BLaER1 treated with 17β-estradiol and CSF1 and Interleukin-3, amounts not matched to agents 10 nM and 100 nM (cell line): ENCODE data around the gene UBL4B.

Experiments
- H3K27ac ChIP-seq, 11 experiments: shearing (Covaris generic); formaldehyde crosslinking; 2 replicates each; pipeline ENCODE4 v1.8.1; 2022
- H3K27me3 ChIP-seq, 11 experiments: shearing (Covaris generic); formaldehyde crosslinking; 2 replicates each; pipeline ENCODE4 v1.8.1; 2022
- H3K36me3 ChIP-seq, 11 experiments: shearing (Covaris generic); formaldehyde crosslinking; 2 replicates each; pipeline ENCODE4 v1.8.1; 2022
- H3K4me1 ChIP-seq, 10 experiments: shearing (Covaris generic); formaldehyde crosslinking; 2 replicates each; pipeline ENCODE4 v1.8.1; 2022
- H3K4me2 ChIP-seq, 11 experiments: shearing (Covaris generic); formaldehyde crosslinking; 2 replicates each; pipeline ENCODE4 v1.8.1; 2022
- H3K4me3 ChIP-seq, 10 experiments: shearing (Covaris generic); formaldehyde crosslinking; 2 replicates each; pipeline ENCODE4 v1.8.1; 2022
- H3K9ac ChIP-seq, 11 experiments: shearing (Covaris generic); formaldehyde crosslinking; 2 replicates each; pipeline ENCODE4 v1.8.1; 2022
- H3K9me3 ChIP-seq, 11 experiments: shearing (Covaris generic); formaldehyde crosslinking; replicated peaks in 1 of 11; 2 replicates each; pipeline ENCODE4 v1.8.1; 2022
- H4K20me1 ChIP-seq, 11 experiments: shearing (Covaris generic); formaldehyde crosslinking; 2 replicates each; pipeline ENCODE4 v1.8.1; 2022
- Cebpa-rat ChIP-seq, 11 experiments: shearing (Covaris generic); IDR thresholded peaks; 2 replicates each; pipeline ENCODE4 v1.8.1; 2022

The UBL4B gene

DNA sequence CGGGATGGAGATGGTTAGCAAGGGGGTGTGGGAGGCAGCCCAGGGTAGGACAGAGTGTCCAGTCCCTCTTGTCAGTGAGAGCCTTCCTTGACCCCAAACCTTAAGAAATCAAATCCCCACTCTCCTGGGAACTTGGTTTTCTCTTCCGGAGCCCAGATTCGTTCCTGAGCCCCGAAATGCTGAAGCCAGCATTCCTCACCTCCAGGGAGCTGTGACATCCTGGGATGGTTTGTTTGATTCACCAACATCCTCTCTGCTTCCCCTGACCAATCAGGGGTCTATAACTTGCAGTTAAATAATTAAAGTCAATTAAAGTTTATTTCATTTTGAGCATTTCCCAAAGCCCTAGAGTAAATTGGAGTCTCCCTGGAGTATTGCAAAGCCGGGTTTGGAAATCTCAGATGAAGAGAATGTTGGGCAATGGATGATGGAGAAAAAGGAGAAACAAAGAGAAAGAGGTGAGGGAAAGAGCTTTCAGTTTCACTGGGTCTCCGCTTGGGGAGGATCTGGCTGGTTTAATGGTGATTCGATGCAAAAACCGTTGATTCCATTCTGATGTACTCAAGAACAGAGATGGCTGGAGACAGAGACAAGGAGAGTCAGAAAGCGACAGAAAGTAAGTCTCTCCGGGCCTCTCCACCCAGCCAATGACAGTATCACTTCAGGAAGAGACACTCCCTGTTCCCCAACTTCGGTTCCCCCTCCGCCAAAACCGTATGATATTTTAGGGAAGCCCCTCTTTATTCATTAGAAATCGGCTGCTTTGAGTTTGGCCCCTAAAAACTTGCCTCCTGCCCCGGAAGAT is 29.0 kb upstream of the UBL4B start:
- peak overlapping the region in 2 of 11 experiments; percentile 19 to 23; a peak in 2 of 22 replicates for H3K27ac ChIP-seq
- H3K36me3 ChIP-seq = no peaks in the 10 kb centered on the region
- peaks cover 0 to 26% (median 9%) of the 10 kb centered on the region in 11 experiments; a peak in 13 of 22 replicates for H4K20me1 ChIP-seq
- peak overlapping the region; percentile 89 to 99 (median 97) for H3K4me2 ChIP-seq
- H3K4me3 ChIP-seq = peak overlapping the region; percentile 51 to 71 (median 60)
- peaks cover 69 to 82% (median 73%) of the 10 kb centered on the region in 11 experiments for H3K27me3 ChIP-seq
- no peaks in the 10 kb centered on the region for H3K9me3 ChIP-seq
- H3K9ac ChIP-seq = peak overlapping the region in 9 of 11 experiments; percentile 32 to 69 (median 61); a peak in 10 of 22 replicates
- peak in 2 of 11 experiments; percentile 18 to 57; a peak in 2 of 22 replicates for TF ChIP-seq Cebpa-rat (IDR thresholded peaks at IDR 0.05)
- H3K4me1 ChIP-seq = peaks cover 15 to 27% (median 22%) of the 10 kb centered on the region in 10 experiments

DNA sequence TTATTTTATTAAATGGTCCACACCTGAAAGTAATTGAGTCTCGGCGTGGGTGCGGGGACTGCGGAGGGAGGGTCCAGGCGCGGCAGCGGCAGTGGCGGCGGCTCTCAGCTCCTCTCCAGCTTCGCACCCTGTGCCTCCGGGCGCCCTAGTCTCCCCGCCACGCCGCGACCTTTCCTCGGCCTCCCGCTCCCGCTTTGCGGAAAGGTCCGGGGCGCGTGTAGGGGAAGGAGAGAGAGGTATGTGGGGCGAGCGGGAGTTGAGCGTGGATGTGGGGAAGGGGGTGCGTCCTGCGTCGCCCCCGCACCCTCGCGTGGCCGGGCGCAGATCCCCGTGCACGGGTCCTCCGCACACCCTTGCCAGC is 28.4 kb upstream of the UBL4B start:
- H3K4me2 ChIP-seq = peak overlapping the region; percentile 89 to 99 (median 97)
- H3K9me3 ChIP-seq = no peaks in the 10 kb centered on the region
- H3K36me3 ChIP-seq = no peaks in the 10 kb centered on the region
- peaks cover 0 to 26% (median 9%) of the 10 kb centered on the region in 11 experiments; a peak in 13 of 22 replicates for H4K20me1 ChIP-seq
- no peak for TF ChIP-seq Cebpa-rat (IDR thresholded peaks at IDR 0.05)
- H3K27ac ChIP-seq = peak overlapping the region in 2 of 11 experiments; percentile 19 to 23; a peak in 3 of 22 replicates
- H3K4me3 ChIP-seq = peak overlapping the region; percentile 51 to 71 (median 60)
- H3K4me1 ChIP-seq = peaks cover 20 to 33% (median 27%) of the 10 kb centered on the region in 10 experiments
- peaks cover 69 to 79% (median 73%) of the 10 kb centered on the region in 11 experiments for H3K27me3 ChIP-seq
- peak overlapping the region; percentile 32 to 69 (median 55); a peak in 15 of 22 replicates for H3K9ac ChIP-seq

DNA sequence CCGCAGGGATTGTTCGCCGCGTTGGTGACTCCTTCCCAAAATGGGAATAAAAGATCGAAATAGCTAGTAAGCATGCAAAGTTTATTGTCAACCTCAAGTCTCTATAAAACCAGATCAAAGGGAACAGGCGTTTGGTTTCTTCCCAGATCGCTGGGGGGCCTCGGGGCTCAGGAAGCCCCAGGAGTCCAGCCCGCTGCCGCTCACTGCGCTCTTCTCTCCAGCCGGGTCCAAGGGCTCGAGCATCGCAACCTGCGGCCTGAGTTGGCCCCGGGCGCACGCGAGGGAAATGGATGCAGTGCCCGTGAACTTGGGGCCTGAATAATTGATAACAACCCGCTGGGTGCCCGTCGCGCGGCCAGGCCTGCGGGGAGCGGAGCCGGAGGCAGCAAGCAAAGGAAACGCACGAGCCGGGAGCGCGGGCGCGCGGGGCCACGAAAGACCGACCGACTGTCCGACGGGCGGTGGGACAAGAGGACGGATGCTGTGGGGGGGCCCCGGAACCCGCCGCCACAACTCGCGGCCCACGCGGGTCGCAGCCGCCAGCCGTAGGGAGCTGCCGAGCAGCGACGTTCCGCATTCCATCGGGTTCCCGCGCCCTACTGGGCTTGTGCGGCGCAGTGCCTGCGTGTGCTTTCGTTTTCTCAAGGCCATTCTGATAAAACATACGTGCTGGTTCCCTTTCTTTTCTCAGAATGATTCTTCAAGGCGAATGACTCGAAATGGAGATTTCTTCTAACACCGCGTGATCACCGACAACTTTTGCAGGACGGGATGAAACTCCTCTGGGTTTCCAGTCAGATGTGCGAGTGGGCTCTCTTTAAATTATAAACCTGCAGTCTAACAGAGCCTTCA is 27.8 kb upstream of the UBL4B start:
- peak overlapping the region; percentile 32 to 69 (median 55); a peak in 20 of 22 replicates for H3K9ac ChIP-seq
- no peak for TF ChIP-seq Cebpa-rat (IDR thresholded peaks at IDR 0.05)
- H3K9me3 ChIP-seq = no peaks in the 10 kb centered on the region
- peak overlapping the region; percentile 51 to 71 (median 60) for H3K4me3 ChIP-seq
- H3K36me3 ChIP-seq = no peaks in the 10 kb centered on the region
- H3K27me3 ChIP-seq = peaks cover 69 to 79% (median 73%) of the 10 kb centered on the region in 11 experiments
- peaks cover 26 to 39% (median 33%) of the 10 kb centered on the region in 10 experiments for H3K4me1 ChIP-seq
- H4K20me1 ChIP-seq = peaks cover 0 to 26% (median 9%) of the 10 kb centered on the region in 11 experiments; a peak in 13 of 22 replicates
- H3K4me2 ChIP-seq = peak overlapping the region; percentile 89 to 99 (median 97)
- peak overlapping the region in 4 of 11 experiments; percentile 11 to 46 (median 32); a peak in 6 of 22 replicates for H3K27ac ChIP-seq

DNA sequence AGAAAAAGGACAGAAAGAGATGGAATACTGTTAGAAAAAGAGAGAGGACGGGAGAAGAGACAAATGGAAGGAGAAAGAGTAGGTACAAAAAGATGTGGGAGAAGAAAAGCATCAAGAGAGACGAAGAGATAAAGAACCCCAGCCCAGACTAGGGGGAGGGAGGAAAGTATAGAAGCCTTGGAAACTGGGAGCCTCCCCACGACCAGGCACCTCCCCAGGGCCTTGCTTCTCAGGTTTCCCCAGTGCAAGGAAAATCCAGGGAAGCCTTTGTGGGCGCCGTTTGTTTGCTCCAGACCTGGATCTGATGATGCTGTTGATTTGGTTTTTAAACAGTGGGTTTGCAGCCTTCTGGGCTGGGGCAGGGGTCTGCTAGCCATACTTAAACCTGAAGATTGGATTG is 26.6 kb upstream of the UBL4B start:
- H3K36me3 ChIP-seq = no peaks in the 10 kb centered on the region
- peaks cover 66 to 74% (median 70%) of the 10 kb centered on the region in 11 experiments for H3K27me3 ChIP-seq
- TF ChIP-seq Cebpa-rat (IDR thresholded peaks at IDR 0.05) = no peak
- no peak overlapping the region for H3K27ac ChIP-seq
- no peak overlapping the region for H3K4me3 ChIP-seq
- no peak overlapping the region for H3K9ac ChIP-seq
- no peaks in the 10 kb centered on the region for H3K9me3 ChIP-seq
- H3K4me1 ChIP-seq = peaks cover 36 to 51% (median 44%) of the 10 kb centered on the region in 10 experiments
- H3K4me2 ChIP-seq = no peak overlapping the region
- H4K20me1 ChIP-seq = peaks cover 0 to 26% (median 9%) of the 10 kb centered on the region in 11 experiments; a peak in 13 of 22 replicates

DNA sequence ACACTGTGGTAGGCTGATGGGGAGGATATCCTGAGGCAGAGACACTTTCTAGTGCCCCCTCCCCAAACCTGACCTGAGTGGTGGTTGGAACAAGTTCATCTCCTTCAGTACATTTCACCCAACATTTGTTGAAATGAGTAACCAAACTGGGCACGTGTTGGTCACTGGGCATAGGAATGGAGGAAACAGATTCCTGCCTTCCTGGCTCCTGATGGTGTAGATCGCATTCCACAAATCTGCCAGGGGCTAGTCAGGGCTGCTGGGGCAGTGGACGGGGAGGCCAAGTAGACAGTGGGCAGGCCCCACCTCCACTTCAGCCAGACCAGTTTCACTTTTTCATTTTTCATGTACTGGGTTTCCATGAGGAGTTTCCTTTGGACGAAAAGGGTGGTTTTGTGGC is 25.3 kb upstream of the UBL4B start:
- Histone ChIP-seq H3K9me3 (no peaks in the 10 kb centered on the region), H4K20me1 (peaks cover 0 to 26% (median 9%) of the 10 kb centered on the region in 11 experiments; a peak in 12 of 22 replicates), H3K4me1 (peaks cover 36 to 61% (median 50%) of the 10 kb centered on the region in 10 experiments), H3K27ac (no peak overlapping the region), H3K36me3 (no peaks in the 10 kb centered on the region), H3K4me2 (no peak overlapping the region), H3K4me3 (no peak overlapping the region), H3K9ac (no peak overlapping the region), H3K27me3 (peaks cover 54 to 61% (median 57%) of the 10 kb centered on the region in 11 experiments)
- TF ChIP-seq Cebpa-rat (IDR thresholded peaks at IDR 0.05) = no peak

DNA sequence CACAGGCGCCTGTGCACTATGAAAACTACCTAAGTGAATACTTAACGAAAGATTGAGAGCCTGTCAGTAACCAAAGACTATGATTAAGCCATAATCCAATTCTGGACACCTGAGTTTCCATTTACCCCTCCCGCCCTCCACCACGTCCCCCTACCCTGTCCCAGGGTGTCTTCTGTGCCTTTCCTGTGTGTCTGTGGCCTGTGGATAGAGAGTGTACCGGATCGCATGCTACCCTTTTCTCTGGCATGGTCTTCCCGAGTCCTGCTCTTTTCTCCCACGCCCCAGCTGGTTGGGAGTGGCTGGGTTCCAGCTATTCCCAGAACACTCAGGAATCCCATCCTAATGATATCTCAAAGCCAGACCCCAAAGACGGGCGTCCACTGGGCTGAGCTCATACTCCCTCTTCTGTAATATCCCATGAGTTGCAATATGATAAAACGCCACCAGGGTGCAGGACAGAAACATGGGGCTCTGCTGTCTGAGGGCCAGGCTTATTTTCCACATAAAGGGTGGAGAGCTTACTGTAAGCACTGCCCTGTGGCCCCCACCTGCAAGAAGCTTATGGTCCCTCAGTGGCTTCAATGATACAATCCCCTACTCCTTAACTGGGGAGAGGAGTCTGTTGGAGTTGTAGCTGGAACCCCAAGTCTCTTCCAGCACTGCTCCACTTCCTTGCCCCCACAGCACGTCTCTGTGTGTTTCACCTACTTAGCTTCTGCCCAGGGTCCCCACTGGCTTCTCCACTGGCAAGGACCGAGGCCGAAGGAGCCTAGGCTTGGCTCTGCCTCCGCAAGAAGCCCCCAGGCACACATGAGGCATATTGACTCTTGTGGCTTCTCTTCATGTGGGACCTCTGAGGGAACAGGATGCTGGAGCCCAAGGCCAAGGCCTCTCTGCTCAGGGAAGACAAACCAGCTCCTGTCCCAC is 24.2 kb upstream of the UBL4B start:
- Histone ChIP-seq H3K4me2 (peak overlapping the region; percentile 31 to 97 (median 85)), H3K36me3 (no peaks in the 10 kb centered on the region), H3K4me1 (peaks cover 36 to 61% (median 48%) of the 10 kb centered on the region in 10 experiments), H3K9me3 (no peaks in the 10 kb centered on the region), H3K27me3 (peaks cover 42 to 50% (median 46%) of the 10 kb centered on the region in 11 experiments), H4K20me1 (peaks cover 0 to 21% (median 9%) of the 10 kb centered on the region in 11 experiments; a peak in 12 of 22 replicates), H3K27ac (peak overlapping the region in 6 of 11 experiments; percentile 2 to 72 (median 52); a peak in 10 of 22 replicates), H3K4me3 (no peak overlapping the region), H3K9ac (peak overlapping the region in 4 of 11 experiments; percentile 12 to 62 (median 40); a peak in 6 of 22 replicates)
- TF ChIP-seq Cebpa-rat (IDR thresholded peaks at IDR 0.05) = no peak

DNA sequence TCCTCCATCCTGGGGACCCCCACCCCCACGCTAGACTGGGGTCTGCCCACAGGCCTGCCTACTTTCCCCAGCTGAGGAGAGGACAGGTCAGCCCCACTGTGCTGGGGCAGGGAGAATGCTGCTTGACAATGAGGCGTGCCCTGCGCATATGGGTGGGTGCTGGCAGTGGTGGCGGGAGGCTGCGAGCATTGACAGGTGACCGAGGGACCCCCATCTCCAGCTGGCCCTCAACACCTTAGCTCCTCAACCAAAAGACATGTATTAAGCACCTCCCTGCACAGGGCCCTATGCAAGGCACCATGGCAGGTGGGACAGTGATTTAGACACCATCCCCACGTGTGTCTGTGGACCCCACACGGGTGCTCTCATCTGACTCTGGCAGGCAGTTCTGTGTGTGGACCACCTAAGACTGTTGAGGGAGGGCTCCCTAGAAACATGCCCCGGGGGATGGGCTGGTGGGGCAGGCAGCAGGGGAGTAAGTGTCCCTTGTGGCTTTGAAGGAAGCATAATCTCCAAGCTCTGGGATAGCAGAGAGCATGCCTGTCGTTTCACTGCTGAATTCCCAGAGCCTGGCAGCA is 23.4 kb upstream of the UBL4B start:
- Histone ChIP-seq H3K36me3 (no peaks in the 10 kb centered on the region), H3K4me1 (peaks cover 30 to 53% (median 41%) of the 10 kb centered on the region in 10 experiments), H3K9ac (peak overlapping the region in 5 of 11 experiments; percentile 10 to 62 (median 45); a peak in 8 of 22 replicates), H3K4me2 (peak overlapping the region; percentile 60 to 97 (median 85)), H3K27me3 (peaks cover 35 to 42% (median 39%) of the 10 kb centered on the region in 11 experiments), H3K9me3 (no peaks in the 10 kb centered on the region), H3K4me3 (no peak overlapping the region), H4K20me1 (peaks cover 0 to 17% (median 8%) of the 10 kb centered on the region in 11 experiments; a peak in 12 of 22 replicates), H3K27ac (peak overlapping the region in 7 of 11 experiments; percentile 27 to 72 (median 57); a peak in 11 of 22 replicates)
- TF ChIP-seq Cebpa-rat (IDR thresholded peaks at IDR 0.05) = no peak
